Measurements from ENCODE around the gene C1R.

Gene C1R

DNA sequence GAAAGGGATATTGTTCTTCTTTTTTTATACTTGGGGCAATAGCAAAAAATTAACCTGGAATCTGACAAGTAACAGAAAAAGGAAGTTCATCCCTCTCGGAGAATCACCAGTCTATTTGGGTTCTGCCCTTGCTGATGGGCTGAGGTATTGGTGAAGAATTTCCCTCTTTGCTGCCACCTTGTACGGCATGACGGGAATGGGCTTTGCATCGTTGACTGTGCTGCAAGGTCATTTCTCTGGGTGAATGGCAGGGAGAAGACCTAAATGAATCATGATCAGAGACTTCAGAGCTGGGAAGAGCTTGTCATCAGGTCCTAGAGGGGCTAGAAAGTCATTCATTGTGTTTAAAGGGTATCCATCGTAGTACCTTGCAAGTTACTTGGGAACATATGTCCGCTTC, 19.7 kb downstream of the C1R start:
- POLR2A ChIA-PET, result no interaction called here
- H3K4me3 ChIP-seq (ENCODE audit: low read depth, low read length), result no peak overlapping the region
- H3K4me1 ChIP-seq (ENCODE audit: control insufficient read depth, insufficient read depth, low read length), result no peaks in the 10 kb centered on the region
- H3K36me3 ChIP-seq (ENCODE audit: control insufficient read depth in 2 of 2, insufficient read depth in 1 of 2, low read length in 2 of 2), result no peaks in the 10 kb centered on the region
- CTCF ChIA-PET, result no interaction called here
- TF ChIP-seq ZBTB20 (tag by site-specific recombination; IDR thresholded peaks at IDR 0.05), result no peak
- TF ChIP-seq ZNF335 (tag by site-specific recombination; conservative IDR thresholded peaks at IDR 0.05), result no peak
- no peak for TF ChIP-seq SP2 (tag by site-specific recombination; IDR thresholded peaks at IDR 0.05)
- TF ChIP-seq HOXD13 (CRISPR knock-in tag; IDR thresholded peaks at IDR 0.05; ENCODE audit: borderline replicate concordance), result no peak
- TF ChIP-seq ZNF146 (tag by site-specific recombination; IDR thresholded peaks at IDR 0.05), result no peak
- TF ChIP-seq ZNF37A (tag by site-specific recombination; IDR thresholded peaks at IDR 0.05), result no peak
- no peak for TF ChIP-seq WT1 (tag by site-specific recombination; IDR thresholded peaks at IDR 0.05)
- no peak for TF ChIP-seq GLIS2 (tag by site-specific recombination; IDR thresholded peaks at IDR 0.05)
- TF ChIP-seq ZNF561 (tag by site-specific recombination; IDR thresholded peaks at IDR 0.05; ENCODE audit: borderline replicate concordance), result no peak
- H3K9me3 ChIP-seq (ENCODE audit: control insufficient read depth, insufficient read depth, low read depth, low read length), result no peaks in the 10 kb centered on the region
- H3K27ac ChIP-seq (ENCODE audit: extremely low read depth, low read depth, low read length), result no peak overlapping the region

DNA sequence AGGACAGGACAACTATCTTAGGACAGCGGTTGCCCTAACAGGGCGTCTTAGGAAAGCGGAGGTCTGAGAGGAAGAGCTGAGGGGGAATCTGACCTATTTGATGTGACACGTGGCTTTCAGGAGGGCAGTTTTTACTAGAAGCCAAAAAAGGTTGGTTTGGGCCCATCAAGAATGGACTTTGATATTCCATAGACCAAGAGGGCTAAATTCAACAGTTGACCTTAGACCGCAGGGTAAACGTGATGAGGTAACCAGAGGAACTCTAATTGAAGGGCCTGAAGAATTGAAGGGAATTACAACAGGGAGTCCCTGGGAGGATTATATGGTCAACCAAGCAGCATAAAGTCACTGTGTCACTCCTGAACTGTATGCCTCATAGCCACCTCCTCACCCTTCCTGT, 20.2 kb downstream of the C1R start:
- ChIA-PET CTCF (no interaction called here), POLR2A (no interaction called here)
- Histone ChIP-seq H3K4me1 (ENCODE audit: control insufficient read depth, insufficient read depth, low read length) (no peaks in the 10 kb centered on the region), H3K36me3 (ENCODE audit: control insufficient read depth in 2 of 2, insufficient read depth in 1 of 2, low read length in 2 of 2) (no peaks in the 10 kb centered on the region), H3K9me3 (ENCODE audit: control insufficient read depth, insufficient read depth, low read depth, low read length) (no peaks in the 10 kb centered on the region), H3K4me3 (ENCODE audit: low read depth, low read length) (no peak overlapping the region), H3K27ac (ENCODE audit: extremely low read depth, low read depth, low read length) (no peak overlapping the region)
- no peak for TF ChIP-seq ZBTB48 (tag by site-specific recombination; IDR thresholded peaks at IDR 0.05)
- no peak for TF ChIP-seq ZNF76 (tag by site-specific recombination; IDR thresholded peaks at IDR 0.05; ENCODE audit: borderline replicate concordance, low read depth)
- TF ChIP-seq ZNF654 (tag by site-specific recombination; IDR thresholded peaks at IDR 0.05; ENCODE audit: low read depth), result no peak
- TF ChIP-seq ZNF529 (tag by site-specific recombination; IDR thresholded peaks at IDR 0.05; ENCODE audit: insufficient replicate concordance), result no peak
- TF ChIP-seq, protein P1, sequence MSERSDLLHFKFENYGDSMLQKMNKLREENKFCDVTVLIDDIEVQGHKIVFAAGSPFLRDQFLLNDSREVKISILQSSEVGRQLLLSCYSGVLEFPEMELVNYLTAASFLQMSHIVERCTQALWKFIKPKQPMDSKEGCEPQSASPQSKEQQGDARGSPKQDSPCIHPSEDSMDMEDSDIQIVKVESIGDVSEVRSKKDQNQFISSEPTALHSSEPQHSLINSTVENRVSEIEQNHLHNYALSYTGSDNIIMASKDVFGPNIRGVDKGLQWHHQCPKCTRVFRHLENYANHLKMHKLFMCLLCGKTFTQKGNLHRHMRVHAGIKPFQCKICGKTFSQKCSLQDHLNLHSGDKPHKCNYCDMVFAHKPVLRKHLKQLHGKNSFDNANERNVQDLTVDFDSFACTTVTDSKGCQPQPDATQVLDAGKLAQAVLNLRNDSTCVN (tag by site-specific recombination; optimal IDR thresholded peaks at IDR 0.05), result no peak
- TF ChIP-seq ZXDB (tag by site-specific recombination; IDR thresholded peaks at IDR 0.05), result no peak
- TF ChIP-seq, protein P2, sequence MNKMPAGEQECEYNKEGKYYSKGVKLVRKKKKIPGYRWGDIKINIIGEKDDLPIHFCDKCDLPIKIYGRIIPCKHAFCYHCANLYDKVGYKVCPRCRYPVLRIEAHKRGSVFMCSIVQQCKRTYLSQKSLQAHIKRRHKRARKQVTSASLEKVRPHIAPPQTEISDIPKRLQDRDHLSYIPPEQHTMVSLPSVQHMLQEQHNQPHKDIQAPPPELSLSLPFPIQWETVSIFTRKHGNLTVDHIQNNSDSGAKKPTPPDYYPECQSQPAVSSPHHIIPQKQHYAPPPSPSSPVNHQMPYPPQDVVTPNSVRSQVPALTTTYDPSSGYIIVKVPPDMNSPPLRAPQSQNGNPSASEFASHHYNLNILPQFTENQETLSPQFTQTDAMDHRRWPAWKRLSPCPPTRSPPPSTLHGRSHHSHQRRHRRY (tag by site-specific recombination; IDR thresholded peaks at IDR 0.05), result no peak
- no peak for TF ChIP-seq ZNF266 (tag by site-specific recombination; IDR thresholded peaks at IDR 0.05; ENCODE audit: low read depth)
- no peak for TF ChIP-seq ZNF239 (tag by site-specific recombination; IDR thresholded peaks at IDR 0.05)
- no peak for TF ChIP-seq ZBTB7A (tag by site-specific recombination; IDR thresholded peaks at IDR 0.05; ENCODE audit: low read depth)
- no peak for TF ChIP-seq KLF7 (tag by site-specific recombination; IDR thresholded peaks at IDR 0.05; ENCODE audit: borderline replicate concordance)

DNA sequence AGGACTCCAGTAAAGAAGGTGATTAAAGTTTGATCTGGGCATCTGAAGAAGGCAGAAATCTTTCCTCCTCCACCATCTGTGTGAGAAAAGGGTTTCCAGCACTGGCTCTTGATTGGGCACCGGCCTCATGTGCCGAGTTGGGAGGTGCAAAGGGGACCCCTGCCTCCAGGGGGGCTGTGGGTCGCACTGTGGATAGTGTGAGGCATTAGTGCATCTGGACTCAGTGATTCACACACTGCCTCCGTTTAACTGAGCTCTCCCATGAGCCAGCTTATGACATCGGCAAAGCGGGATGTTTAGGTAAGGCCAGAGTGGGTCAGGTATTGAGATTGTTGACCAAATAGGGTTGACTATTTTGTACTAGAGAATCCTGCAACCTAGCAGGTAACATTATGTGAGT, 22.9 kb downstream of the C1R start:
- CTCF ChIA-PET, result no interaction called here
- Histone ChIP-seq H3K9me3 (ENCODE audit: control insufficient read depth, insufficient read depth, low read depth, low read length) (no peaks in the 10 kb centered on the region), H3K4me1 (ENCODE audit: control insufficient read depth, insufficient read depth, low read length) (no peaks in the 10 kb centered on the region), H3K36me3 (ENCODE audit: control insufficient read depth in 2 of 2, insufficient read depth in 1 of 2, low read length in 2 of 2) (no peaks in the 10 kb centered on the region), H3K27ac (ENCODE audit: extremely low read depth, low read depth, low read length) (no peak overlapping the region), H3K4me3 (ENCODE audit: low read depth, low read length) (no peak overlapping the region)
- POLR2A ChIA-PET, result no interaction called here
- TF ChIP-seq, protein P3, sequence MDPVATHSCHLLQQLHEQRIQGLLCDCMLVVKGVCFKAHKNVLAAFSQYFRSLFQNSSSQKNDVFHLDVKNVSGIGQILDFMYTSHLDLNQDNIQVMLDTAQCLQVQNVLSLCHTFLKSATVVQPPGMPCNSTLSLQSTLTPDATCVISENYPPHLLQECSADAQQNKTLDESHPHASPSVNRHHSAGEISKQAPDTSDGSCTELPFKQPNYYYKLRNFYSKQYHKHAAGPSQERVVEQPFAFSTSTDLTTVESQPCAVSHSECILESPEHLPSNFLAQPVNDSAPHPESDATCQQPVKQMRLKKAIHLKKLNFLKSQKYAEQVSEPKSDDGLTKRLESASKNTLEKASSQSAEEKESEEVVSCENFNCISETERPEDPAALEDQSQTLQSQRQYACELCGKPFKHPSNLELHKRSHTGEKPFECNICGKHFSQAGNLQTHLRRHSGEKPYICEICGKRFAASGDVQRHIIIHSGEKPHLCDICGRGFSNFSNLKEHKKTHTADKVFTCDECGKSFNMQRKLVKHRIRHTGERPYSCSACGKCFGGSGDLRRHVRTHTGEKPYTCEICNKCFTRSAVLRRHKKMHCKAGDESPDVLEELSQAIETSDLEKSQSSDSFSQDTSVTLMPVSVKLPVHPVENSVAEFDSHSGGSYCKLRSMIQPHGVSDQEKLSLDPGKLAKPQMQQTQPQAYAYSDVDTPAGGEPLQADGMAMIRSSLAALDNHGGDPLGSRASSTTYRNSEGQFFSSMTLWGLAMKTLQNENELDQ (tag by site-specific recombination; IDR thresholded peaks at IDR 0.05; ENCODE audit: low read depth), result no peak
- TF ChIP-seq, protein P4, sequence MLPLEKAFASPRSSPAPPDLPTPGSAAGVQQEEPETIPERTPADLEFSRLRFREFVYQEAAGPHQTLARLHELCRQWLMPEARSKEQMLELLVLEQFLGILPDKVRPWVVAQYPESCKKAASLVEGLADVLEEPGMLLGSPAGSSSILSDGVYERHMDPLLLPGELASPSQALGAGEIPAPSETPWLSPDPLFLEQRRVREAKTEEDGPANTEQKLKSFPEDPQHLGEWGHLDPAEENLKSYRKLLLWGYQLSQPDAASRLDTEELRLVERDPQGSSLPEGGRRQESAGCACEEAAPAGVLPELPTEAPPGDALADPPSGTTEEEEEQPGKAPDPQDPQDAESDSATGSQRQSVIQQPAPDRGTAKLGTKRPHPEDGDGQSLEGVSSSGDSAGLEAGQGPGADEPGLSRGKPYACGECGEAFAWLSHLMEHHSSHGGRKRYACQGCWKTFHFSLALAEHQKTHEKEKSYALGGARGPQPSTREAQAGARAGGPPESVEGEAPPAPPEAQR (tag by site-specific recombination; IDR thresholded peaks at IDR 0.05), result no peak
- TF ChIP-seq MEIS1 (CRISPR knock-in tag; IDR thresholded peaks at IDR 0.05; ENCODE audit: borderline replicate concordance) (no peak), SP3 (tag by site-specific recombination; IDR thresholded peaks at IDR 0.05) (no peak)
- TF ChIP-seq, protein P5, sequence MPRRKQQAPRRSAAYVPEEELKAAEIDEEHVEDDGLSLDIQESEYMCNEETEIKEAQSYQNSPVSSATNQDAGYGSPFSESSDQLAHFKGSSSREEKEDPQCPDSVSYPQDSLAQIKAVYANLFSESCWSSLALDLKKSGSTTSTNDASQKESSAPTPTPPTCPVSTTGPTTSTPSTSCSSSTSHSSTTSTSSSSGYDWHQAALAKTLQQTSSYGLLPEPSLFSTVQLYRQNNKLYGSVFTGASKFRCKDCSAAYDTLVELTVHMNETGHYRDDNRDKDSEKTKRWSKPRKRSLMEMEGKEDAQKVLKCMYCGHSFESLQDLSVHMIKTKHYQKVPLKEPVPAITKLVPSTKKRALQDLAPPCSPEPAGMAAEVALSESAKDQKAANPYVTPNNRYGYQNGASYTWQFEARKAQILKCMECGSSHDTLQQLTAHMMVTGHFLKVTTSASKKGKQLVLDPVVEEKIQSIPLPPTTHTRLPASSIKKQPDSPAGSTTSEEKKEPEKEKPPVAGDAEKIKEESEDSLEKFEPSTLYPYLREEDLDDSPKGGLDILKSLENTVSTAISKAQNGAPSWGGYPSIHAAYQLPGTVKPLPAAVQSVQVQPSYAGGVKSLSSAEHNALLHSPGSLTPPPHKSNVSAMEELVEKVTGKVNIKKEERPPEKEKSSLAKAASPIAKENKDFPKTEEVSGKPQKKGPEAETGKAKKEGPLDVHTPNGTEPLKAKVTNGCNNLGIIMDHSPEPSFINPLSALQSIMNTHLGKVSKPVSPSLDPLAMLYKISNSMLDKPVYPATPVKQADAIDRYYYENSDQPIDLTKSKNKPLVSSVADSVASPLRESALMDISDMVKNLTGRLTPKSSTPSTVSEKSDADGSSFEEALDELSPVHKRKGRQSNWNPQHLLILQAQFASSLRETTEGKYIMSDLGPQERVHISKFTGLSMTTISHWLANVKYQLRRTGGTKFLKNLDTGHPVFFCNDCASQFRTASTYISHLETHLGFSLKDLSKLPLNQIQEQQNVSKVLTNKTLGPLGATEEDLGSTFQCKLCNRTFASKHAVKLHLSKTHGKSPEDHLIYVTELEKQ (tag by site-specific recombination; IDR thresholded peaks at IDR 0.05; ENCODE audit: borderline replicate concordance), result no peak
